Measurements from ENCODE around the gene KCNMB2. TPM values are rescaled to one million over a fixed set of nuclear protein-coding genes. Genes with fewer than 3 reads are reported as not detected.

Gene KCNMB2
- 10 to 100 TPM; 23.8 to 28.5 (median 27.8) TPM for polyA plus RNA-seq (ENCODE audit: insufficient read length in 3 of 3)
- long read RNA-seq, donor 1, partial matches to known transcripts, result 6 of 10 reads
- long read RNA-seq, donor 1, other reads (novel, unspliced or antisense), result 0 of 10 reads
- long read RNA-seq, donor 2, partial matches to known transcripts, result 11 of 13 reads
- long read RNA-seq, donor 2, other reads (novel, unspliced or antisense), result 0 of 13 reads
- long read RNA-seq, donor 3, transcript KCNMB2-201 (4 exons, 2,271 nt), result major isoform, 17 of 17 reads
- long read RNA-seq, donor 3, partial matches to known transcripts, result 0 of 17 reads
- long read RNA-seq, donor 3, other reads (novel, unspliced or antisense), result 0 of 17 reads
- long read RNA-seq, donor 4, transcript KCNMB2-201 (4 exons, 2,271 nt), result major isoform, 5 of 5 reads
- long read RNA-seq, donor 4, partial matches to known transcripts, result 0 of 5 reads
- long read RNA-seq, donor 4, other reads (novel, unspliced or antisense), result 0 of 5 reads
- long read RNA-seq, donor 5, result 0 reads
- long read RNA-seq, donor 6, partial matches to known transcripts, result 0 of 4 reads
- long read RNA-seq, donor 6, other reads (novel, unspliced or antisense), result 0 of 4 reads
- long read RNA-seq, donor 7, transcript KCNMB2-201 (4 exons, 2,271 nt), result major isoform, 5 of 5 reads
- long read RNA-seq, donor 7, partial matches to known transcripts, result 0 of 5 reads
- long read RNA-seq, donor 7, other reads (novel, unspliced or antisense), result 0 of 5 reads
- long read RNA-seq, donor 8, transcript KCNMB2-201 (4 exons, 2,271 nt), result major isoform, 12 of 12 reads
- long read RNA-seq, donor 8, partial matches to known transcripts, result 0 of 12 reads
- long read RNA-seq, donor 8, other reads (novel, unspliced or antisense), result 0 of 12 reads
- long read RNA-seq, donor 9, transcript KCNMB2-201 (4 exons, 2,271 nt), result major isoform, 6 of 6 reads
- long read RNA-seq, donor 9, partial matches to known transcripts, result 0 of 6 reads
- long read RNA-seq, donor 9, other reads (novel, unspliced or antisense), result 0 of 6 reads
- long read RNA-seq, donor 10, transcript KCNMB2-201 (4 exons, 2,271 nt), result major isoform, 6 of 6 reads
- long read RNA-seq, donor 10, partial matches to known transcripts, result 0 of 6 reads
- long read RNA-seq, donor 10, other reads (novel, unspliced or antisense), result 0 of 6 reads
- long read RNA-seq, donor 11, transcript KCNMB2-201 (4 exons, 2,271 nt), result major isoform, 7 of 7 reads
- long read RNA-seq, donor 11, partial matches to known transcripts, result 0 of 7 reads
- long read RNA-seq, donor 11, other reads (novel, unspliced or antisense), result 0 of 7 reads
- long read RNA-seq, donor 12, partial matches to known transcripts, result 0 of 3 reads
- long read RNA-seq, donor 12, other reads (novel, unspliced or antisense), result 0 of 3 reads
- long read RNA-seq, donor 13, transcript KCNMB2-201 (4 exons, 2,271 nt), result major isoform, 11 of 21 reads
- long read RNA-seq, donor 13, partial matches to known transcripts, result 10 of 21 reads
- long read RNA-seq, donor 13, other reads (novel, unspliced or antisense), result 0 of 21 reads
- long read RNA-seq, donor 14, transcript KCNMB2-201 (4 exons, 2,271 nt), result major isoform, 8 of 19 reads
- long read RNA-seq, donor 14, partial matches to known transcripts, result 11 of 19 reads
- long read RNA-seq, donor 14, other reads (novel, unspliced or antisense), result 0 of 19 reads
- long read RNA-seq, donor 15, partial matches to known transcripts, result 0 of 3 reads
- long read RNA-seq, donor 15, other reads (novel, unspliced or antisense), result 0 of 3 reads
- long read RNA-seq, donor 16, transcript KCNMB2-201 (4 exons, 2,271 nt), result major isoform, 20 of 26 reads
- long read RNA-seq, donor 16, partial matches to known transcripts, result 6 of 26 reads
- long read RNA-seq, donor 16, other reads (novel, unspliced or antisense), result 0 of 26 reads

DNA sequence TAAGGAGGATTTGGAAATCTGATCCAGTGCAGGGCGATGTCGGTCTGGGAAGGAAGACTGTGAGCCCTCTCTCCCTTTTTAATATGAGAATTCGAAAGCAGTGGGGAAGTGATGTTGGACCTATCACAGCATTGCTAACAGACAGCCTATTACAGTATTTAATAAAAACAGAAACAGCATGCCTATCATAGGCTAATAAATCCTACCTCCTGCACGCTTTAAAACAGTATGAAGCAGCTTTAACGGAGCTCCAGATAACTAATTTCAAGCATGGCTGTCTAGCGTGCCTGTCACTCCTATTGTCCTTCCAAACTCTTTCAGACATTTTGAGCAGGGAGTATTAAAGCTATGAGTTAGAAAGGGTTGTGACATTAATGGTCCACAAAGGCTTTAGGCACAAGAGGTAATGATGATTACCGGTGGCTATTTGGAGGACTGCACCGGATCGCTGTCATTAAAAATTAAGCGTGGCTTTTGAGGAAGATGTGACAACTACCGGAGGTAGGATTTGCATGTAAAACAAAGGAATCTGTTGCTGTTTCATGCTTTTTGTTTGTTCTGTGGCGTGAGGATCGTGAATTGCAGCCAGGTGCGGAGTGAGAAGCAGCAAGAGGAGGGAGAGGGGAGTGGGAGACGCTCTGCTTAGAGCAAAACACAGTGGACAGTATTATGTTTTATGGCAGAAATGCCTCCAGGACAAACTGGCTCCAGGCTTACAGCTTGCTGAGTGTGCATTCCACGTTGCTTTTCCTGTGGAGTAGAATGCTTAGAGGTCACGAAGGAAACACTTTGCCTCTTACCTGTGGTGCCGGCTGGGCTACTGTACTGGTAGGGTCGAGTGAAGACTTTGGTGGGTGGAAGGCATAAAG lies at the start of gene KCNMB2:
Gene KCNMB2, plus strand, starts transcription at position 226 of the 869 bp plus-strand sequence.
- peak in 3 of 11 donors; percentile 30 to 44 (median 32) for DNase-seq (ENCODE audit: extremely low read depth in 1 of 11, low read depth in 9 of 11, low spot score in 4 of 11)

DNA sequence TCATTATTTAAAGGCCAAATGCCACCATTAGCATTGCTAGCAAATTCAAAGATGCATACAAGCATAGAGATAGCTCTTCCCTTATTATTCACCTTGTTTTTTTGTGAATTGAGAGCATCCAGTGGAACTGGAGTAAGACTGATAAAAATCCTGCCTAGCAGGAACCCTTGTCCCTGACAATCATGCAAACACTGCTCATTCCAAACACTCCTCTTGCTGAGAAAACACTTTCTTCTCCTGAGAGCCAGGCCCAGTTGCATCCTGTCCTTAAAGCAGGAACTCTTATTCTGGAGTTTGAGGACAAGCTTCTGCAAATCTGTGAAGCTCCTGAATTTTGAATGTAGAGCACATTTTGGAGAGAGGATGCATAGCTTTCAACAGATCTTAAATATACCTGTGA lies 49.3 kb upstream of the KCNMB2 start:
- DNase-seq (ENCODE audit: extremely low read depth in 1 of 11, low read depth in 9 of 11, low spot score in 4 of 11), result no peak

DNA sequence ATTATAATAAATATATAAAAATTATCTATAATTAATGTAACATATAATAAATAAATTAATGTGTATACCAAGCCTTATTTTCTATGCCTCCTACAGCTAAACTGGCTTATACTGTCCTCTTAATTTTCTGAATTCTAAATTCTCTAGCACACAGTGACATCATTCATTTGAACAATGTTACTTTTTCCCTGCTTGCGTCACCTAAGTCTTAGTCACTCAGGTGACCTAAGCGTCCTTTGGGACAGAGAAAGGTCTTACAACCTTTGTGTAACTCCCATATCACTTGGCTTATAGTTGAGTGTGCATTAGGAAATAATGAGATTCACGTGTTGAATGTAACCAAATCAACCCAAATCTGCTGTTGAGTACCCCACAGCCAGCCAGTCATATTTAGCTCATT lies 48.5 kb upstream of the KCNMB2 start:
- DNase-seq (ENCODE audit: extremely low read depth in 1 of 11, low read depth in 9 of 11, low spot score in 4 of 11), result no peak

DNA sequence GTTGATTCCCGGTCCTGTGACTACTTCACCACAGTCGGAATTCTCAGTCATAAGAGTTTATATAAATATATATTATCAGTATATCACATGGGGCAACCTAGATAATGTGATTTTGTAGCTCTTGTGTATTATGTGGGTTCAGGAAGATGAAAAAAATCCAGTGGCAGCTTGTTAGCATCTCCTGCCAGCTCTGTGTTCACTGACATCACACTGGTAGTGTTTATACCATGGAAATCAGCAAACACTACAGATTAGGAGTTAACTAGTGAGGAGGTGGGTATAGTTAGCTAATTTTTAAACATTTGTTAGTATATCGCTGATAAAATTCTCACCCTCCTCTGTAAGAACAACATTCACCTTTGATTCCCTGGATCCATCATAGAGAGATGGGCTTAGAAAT lies 44.5 kb upstream of the KCNMB2 start:
- no peak for DNase-seq (ENCODE audit: extremely low read depth in 1 of 11, low read depth in 9 of 11, low spot score in 4 of 11)

DNA sequence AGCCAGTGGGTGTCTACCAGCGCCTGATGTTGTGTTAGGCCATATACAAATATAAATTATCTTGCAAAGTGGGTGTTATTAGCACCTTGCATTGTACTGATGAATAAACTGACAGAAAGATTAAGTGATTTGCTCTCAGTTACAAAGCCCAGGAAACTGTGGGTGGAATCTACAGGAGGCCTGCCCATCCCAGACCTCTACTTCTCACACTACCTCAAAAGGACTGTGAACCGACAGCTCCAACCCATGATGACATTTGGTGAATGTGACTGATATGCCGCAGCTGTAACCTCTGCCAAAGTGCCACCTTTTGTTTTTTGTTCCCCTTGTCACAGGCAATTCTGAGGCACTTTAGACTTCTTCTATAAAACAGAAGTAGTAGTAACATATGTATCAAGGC lies 43.7 kb upstream of the KCNMB2 start:
- no peak for DNase-seq (ENCODE audit: extremely low read depth in 1 of 11, low read depth in 9 of 11, low spot score in 4 of 11)

DNA sequence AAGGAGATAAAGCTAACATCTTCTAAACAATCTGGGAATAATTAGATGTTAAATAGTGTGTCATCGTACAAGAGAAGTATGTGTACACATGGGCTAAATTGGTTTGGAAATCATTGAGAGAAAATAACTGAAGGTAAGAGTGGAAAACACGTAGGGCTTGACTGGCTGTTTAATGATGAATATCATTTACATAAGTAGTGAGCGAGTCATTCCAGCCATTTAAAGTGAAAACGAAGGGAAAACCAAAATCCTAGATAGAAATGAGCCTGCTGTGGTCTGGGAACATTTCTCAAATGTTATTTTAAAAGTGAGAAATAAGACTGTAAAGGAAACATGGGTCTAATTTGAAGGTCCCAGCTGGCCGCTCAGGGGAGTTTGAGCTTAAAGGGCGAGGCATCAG lies 41.9 kb upstream of the KCNMB2 start:
- DNase-seq (ENCODE audit: extremely low read depth in 1 of 11, low read depth in 9 of 11, low spot score in 4 of 11), result no peak

DNA sequence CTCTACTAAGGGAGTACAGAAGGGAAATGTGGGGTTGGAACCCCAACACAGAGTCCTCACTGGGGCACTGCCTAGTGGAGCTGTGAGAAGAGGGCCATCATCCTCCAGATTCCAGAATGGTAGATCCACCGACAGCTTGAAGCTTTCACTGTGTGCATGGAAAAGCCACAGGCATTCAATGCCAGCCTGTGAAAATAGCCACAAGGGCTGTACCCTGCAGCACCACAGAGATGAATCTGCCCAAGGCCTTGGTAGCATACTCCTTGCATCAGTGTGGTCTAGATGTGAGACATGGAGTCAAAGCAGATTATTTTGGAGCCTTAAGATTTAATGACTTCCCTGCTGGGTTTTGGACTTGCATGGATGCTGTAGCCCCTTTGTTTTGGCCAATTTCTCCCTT lies 39.3 kb upstream of the KCNMB2 start:
- no peak for DNase-seq (ENCODE audit: extremely low read depth in 1 of 11, low read depth in 9 of 11, low spot score in 4 of 11)

DNA sequence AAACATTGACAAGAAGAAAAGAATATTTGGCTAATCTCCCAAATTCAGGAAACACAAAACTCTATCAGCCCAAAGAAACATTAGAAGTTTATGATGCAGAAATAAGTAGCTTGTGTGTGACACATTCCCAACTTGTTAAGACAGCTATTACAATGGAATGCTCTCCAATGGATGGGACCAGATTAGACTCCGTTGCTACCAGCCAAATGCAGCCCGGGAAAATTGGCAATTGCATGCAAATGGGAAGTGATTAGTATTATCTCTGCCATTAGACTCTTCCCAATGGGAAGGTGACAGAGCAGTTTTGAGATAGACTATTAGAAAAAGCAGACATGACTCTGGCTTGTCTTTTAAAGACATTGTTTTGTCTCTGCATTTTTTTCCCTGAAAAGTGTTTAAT lies 37.4 kb upstream of the KCNMB2 start:
- no peak for DNase-seq (ENCODE audit: extremely low read depth in 1 of 11, low read depth in 9 of 11, low spot score in 4 of 11)

DNA sequence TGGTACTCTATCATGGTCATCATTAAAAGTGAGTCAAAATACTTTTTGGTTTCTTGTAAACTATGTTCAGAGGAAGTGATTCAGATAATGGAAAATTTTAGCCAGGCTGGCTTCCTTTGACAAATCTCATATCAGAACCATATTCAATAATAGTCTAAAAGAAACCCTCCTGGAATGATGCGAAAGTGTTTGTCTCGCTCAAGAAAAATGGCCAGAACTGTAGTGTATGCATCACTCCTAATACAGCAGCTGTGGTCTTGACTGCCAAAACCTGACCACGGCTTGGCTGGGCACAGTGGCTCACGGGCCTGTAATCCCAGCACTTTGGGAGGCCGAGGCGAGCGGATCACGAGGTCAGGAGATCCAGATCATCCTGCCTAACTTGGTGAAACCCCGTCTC lies 35.6 kb upstream of the KCNMB2 start:
- no peak for DNase-seq (ENCODE audit: extremely low read depth in 1 of 11, low read depth in 9 of 11, low spot score in 4 of 11)

DNA sequence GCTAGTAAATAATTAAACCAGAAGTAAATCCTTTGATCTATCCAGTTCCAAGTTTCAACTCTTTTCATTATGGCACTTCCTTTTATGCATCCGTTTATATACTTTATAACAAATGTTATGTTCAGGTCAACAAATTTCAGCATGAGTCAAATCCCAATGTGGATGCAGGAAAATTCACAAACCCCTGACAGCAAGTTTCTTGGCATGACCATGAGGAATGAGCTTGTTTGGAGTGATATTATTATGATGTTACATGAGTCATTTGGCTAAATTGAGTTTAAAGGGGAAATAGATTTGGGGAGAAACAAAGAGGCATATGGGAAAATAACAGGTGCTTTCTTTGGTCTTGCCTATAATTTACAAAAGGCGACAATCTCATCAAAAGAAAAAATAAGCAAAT lies 32.1 kb upstream of the KCNMB2 start:
- DNase-seq (ENCODE audit: extremely low read depth in 1 of 11, low read depth in 9 of 11, low spot score in 4 of 11), result no peak

DNA sequence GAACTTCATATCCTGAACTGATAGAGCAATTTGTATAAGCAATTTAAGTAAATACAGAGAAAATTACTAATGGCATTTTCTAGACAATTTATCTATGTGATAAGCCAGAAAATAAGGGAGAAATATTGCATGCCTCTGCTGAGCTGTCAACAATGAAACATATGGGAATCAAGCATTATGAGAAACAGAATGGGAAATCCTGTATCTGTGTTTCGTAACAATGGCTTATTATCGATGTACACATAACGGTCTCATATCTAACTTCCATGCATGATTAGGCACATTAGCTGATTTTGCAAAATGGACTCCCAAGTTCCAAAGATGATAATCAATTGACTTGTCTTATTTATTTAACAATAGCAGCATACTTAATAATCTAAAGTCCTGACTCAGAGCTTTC lies 30.4 kb upstream of the KCNMB2 start:
- no peak for DNase-seq (ENCODE audit: extremely low read depth in 1 of 11, low read depth in 9 of 11, low spot score in 4 of 11)

DNA sequence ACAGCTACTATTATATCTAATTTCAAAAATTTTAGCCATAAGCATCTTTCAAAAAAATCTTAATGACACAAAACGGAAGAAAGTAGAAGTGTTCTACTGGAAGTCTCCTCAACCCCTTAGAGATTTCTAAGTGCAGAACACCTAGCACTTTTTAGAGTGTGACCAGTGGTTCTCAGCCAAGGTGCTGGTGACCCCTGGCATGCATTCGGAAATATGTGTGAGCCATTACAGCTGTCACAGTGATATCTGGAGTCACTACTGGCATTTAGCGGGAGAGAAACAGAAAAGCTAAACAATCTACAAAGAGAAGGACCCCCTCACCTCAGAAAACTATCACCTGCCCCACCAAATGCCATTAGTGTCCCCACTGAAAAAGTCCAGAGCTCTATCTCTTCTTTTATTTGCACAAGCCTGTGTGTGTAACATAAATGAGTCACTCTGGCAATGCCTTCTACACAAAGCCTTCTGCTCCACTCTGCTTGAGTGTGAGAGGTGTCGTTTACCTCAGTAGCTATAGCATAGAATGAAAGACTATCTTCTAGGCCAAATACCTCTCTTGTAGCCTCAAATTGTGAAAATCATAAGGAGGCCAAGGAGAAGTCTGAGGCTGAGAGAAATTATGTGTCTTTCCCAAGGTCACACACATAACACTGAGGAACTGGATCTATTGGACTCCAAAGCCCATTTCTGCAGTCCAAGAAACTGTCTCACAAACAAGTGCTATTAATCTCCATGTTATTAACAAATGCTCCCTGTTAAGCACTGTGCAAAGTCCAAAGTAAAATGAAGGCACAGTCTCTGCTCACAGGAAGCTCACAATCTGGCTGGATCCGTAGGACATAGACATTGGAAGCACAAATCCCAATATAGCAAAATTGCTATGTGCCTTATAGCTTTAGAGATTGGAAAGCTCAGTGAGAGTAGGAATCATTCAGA lies 28.5 kb upstream of the KCNMB2 start:
- no peak for DNase-seq (ENCODE audit: extremely low read depth in 1 of 11, low read depth in 9 of 11, low spot score in 4 of 11)

DNA sequence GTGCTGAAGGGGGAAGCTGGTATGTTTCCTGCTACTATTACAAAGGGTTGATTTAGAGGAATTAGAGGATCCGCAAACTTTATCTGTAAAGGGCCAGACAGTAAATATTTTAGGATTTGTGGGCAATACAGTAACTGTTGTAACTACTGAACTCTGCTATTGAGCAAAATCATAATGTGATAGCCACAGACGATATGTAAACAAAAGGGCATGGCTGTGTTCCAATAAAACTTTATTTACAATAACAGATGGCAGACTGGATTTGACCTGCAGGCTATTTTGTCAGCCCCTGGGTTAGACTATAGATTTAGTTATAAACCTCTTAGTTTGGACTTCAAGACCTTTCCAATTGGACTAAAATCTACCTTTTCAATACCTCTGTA lies 27.8 kb upstream of the KCNMB2 start:
- no peak for DNase-seq (ENCODE audit: extremely low read depth in 1 of 11, low read depth in 9 of 11, low spot score in 4 of 11)

DNA sequence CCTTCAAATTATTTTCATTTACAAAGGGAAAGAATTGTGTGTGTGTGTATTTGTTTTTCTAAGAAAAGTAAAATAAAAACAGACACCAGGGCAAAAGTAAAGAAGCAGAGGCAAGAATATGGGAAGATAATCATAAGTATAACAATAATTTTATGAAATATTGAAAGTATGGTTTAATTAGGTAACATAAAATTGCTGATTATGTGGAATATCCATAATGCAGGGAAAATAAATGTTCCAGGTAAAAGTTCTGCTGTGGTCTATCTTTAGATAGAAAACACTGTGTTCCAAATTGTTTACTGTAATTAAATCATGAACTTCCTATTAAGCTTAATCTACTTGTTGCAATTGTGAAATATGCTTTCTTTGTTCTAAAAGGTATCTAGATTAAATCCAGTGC lies 25.7 kb upstream of the KCNMB2 start:
- DNase-seq (ENCODE audit: extremely low read depth in 1 of 11, low read depth in 9 of 11, low spot score in 4 of 11), result no peak

DNA sequence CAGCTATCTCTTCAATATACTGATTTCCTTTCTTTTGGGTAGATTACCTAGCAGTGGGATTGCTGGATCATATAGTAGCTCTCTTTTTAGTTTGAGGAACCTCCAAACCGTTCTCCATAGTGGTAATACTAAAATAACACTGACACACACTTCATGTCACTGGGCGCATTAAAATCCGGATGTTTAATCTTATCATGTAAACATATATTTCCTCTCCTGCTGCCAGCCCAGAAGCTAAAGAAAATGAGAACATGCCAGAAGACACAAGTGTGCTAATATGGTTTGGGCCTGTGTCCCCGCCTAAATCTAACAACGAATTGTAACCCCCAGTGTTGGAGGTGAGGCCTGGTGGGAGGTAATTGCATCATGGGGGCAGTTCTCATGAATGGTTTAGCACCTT lies 23.6 kb upstream of the KCNMB2 start:
- no peak for DNase-seq (ENCODE audit: extremely low read depth in 1 of 11, low read depth in 9 of 11, low spot score in 4 of 11)
